Epidermal melanocyte (primary cell): ENCODE data around the gene GNAQ.
"Not testable (repeated sequence)": the region's sequence is repeated elsewhere in the genome, so short reads cannot be mapped to it uniquely, and the experiment has no call there.

Experiments used
- DNase-seq: peaks from one replicate; pipeline ENCODE4 v3.0.0; 2011; ENCODE audit warnings: low spot score; ENCODE audit not compliant: insufficient read length

The GNAQ gene

DNA sequence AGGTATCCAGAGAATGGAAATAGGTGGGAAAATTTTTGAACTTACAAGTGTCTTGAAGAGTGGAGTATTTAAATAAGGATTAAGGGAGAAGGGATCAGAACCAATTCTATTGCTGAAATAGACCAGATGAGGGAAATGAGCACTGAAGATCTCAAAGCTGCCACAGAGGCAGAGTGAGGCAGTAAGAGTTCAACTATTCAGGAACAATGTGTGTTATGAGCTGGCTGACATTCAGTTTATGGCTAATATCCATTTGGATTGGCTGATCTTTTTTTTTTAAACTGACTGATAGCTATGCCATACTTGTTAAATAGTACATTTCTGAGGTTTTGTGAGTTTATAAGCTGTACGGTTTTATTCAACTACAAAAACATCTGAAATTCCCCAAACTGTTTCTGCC, 288.2 kb downstream of the GNAQ start:
- no peak for DNase-seq

DNA sequence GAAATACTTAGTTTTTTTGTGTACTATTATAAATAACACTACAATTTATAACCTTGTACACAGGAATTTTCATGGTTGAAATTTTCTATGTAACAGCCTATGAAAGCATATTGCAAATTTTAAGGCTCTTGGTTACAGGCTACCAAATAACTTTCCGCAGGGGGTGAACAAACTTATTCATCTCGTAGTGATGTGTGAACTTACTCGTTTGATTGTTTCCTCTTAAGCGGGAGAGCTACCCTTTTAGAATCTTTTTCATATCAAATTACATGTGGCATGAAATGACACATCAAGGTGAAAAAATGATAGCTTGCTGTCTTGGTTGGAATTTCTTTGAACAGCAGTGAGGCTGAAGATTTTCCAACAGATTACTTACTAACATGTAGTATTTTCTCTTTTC, 292.7 kb downstream of the GNAQ start:
- DNase-seq, result no peak

DNA sequence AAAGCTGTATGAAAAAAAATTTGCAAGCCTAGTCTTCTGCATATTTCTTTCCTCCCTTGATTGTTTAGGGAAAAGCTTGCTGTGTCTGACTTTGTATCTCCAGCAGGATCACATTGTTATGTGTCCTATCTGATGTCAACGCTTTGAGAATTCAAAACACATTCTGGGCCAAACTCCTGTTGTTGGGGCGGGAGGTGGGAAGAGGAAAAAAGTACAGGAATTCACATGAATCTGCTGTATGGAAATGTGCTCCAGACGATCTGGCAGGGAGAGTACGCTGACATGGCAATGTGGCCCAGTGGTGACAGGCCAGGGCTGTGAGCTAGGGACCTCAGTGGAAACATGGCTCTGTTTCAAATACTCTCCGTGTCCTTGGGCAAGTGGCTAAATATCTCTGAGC, 296.1 kb downstream of the GNAQ start:
- DNase-seq, result no peak

DNA sequence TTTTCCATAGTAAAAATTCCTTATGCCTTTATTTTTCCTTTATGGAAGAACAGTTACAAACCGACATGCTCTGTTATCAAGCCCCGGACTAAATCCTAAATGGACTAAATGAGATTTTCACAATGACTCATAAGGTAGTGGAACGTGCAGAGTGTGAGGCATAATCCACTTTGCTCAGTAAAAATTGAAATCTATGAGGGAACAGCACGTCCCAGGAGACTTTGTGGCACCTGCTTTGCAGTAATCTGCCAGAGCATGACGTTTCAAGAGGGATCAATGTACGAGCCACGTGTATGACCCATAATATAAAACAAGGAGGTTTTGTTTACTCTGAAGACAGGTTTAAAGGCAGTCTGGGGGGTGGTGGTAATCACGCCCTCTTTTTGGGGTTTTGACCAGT, 299.7 kb downstream of the GNAQ start:
- DNase-seq, result no peak

DNA sequence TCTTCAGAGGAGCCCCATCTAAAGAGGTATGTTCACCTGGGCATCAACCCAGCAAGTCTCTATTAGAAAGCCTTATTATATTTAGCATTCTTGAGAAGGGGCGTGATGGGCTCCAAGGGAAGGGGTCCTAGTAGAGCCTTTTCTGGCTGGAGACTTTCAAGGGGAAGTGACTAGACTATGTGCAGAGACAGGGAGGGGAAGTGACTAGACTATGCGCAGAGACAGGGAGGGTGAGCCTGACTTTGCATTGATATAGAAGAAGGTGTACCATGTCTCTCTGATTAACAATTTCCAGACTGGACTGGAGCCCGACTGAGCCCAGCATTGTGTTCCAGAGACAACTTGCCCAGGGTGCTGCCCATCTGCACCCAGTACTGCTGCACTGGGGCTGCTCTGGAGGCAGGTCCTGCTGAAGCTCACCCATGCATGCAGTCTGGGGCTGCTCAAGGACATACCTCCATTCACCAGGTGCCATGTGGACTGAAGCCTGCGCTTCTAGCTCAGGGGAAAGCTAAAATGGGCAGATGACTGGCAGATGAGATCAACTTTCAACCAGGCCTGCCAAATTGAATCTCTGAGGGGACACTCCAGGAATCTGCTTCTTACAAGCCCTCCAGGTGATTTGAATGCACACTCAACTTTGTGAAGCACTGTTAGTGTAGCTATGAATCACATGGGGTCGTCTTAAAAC, 300.5 kb downstream of the GNAQ start:
- no peak for DNase-seq

DNA sequence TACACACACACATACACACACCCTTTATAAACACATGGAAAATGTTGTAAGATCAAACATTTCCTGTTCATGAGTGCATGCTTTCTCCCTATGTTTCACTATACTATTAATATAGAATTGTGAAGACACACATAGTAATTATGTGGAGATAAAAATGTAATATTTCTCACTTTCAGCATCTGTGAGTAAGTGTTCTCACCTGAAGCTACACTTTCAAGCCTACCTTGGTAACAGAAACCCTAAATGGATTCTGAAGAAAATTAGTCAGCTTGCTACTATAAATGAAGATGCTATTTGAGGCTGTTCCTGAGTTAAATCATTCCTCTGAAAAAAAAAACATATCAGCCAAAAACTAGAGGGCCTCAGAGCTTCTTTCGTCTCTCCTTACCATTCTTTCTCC, 302.4 kb downstream of the GNAQ start:
- DNase-seq, result no peak

DNA sequence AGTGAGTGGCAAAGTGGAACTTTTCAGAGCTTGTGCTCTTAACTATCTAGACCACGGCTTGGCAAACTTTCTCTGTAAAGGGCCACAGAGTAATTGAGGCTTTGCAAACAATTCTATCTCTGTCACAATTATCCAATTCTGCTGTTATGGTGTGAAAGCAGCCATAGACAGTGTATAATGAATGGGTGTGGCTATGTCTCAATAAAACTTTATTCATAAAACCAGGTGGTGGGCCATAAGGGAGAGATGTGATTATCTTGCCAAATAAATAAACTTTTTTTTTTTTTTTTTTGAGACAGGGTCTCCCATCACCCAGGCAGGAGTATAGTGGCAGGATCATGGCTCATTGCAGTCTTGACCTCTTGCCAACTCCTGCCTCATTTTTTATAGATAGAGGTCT, 304.8 kb downstream of the GNAQ start:
- DNase-seq, result no peak

DNA sequence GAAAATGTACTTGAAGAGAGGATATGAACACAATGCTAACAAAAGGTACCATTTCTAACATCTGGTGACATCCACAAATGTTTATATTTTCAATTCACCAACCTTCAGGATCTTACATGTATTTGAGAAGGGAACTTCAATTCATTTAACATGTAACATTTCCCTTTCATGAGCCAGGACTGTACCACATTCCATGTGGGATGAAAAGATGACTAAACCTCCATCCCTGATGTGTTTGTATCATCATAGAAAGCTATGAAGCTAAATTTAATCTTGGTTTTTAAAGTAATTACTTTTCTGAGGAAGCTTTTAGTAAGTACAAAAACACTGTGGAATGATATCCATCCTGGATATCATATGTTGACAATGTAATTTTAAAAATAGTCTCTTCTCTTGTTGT, 305.3 kb downstream of the GNAQ start:
- DNase-seq, result no peak

DNA sequence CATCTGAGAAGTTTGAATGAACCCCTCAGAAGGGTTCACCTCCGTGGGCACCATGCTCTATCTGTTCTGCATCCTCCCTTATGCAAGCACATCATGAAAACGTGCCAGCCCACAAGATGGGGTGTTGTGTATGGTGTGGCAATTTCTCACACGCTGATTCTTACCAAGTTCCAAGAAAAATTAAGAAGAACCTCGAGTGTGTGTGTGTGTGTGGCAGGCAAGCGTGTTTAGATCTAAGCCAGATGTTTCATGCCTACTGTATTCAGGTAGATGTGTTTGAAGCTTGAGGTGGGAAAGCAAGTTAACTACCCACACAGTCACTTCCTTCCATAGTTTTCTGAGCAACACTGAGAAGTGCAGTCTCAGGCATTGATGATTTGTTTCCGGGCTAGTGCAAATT, 305.8 kb downstream of the GNAQ start:
- DNase-seq, result no peak

DNA sequence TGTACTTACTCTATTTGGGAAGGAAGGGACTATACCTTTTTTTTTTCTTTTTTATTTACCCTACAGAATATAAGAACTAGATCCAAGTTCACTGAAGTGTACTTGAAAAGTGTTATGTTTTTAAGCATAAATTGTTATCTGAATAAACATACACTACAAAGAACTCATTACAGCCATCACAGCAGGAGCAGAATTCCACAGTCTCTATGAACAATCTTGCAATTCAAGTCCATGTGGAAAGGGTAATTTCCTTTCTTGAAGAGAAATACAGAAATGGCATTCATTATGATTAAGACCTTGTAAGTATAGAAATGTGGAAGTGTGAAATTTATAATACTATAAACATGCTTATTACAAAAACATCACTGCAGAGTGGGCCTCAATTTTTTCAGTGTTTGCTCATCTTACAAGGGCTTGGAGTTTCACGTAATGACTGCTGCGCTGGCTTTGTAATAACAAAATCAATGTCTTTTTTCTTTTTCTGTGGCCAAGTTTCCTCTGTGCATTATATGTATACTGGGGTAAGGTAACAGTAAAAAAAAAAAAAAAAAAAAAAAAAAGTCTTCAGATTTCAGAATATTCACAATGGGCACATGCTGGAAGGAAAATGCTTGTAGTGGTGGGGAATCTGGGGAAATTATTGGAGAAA, 306.4 kb downstream of the GNAQ start:
- DNase-seq, result no peak

DNA sequence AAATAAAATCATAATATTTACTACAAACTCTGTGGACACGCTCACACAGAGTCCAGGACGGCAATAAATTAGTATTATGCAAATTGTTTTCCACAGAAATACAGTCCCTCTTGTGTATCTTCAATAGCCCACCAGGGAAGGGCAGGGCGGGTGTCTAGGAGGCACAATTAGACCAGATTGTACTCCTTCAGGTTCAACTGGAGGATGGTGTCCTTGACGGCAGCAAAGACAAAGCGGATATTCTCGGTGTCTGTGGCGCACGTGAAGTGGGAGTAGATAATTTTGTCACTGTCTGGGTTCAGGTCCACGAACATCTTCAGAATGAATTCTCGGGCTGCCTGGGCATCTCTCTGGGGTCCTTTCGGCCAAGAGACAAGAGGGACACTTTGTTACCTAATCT, 310.5 kb downstream of the GNAQ start:
- not testable (repeated sequence) for DNase-seq

DNA sequence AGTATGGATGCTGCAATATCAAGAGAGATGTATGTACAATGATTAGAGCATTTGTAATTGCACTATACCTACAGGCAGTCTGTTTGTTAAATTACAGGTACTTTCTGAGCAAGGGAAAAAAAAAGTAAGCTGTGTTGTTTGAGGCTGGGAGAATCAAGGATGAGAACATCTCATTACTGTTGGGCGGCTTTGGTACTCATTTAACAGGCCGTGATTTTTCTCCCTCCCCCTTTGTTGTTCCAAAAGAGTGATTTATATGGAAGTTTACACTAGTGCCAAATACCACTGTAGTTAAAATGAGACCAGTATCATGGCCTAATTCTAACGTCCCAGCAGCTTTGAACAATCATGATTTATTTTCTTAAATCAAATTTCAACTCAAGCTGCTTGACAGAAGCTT, 312.3 kb downstream of the GNAQ start:
- DNase-seq, result no peak

DNA sequence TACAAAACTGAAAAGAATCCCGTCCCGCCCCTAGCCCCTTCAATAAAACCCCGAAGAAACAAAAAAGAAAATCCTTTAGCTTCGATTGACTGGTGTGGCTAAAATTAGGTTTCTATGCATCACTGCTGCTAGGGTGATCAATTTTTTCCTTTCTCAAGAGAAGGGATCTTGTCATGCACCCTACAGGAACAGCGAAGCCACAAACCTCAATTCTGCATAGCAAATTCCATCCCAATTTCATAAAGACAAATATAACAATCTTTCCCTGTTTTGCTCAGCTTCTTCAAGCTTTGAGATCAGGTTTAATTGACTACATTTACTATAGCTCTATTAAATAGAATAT, 313.3 kb downstream of the GNAQ start:
- DNase-seq, result not testable (repeated sequence)

DNA sequence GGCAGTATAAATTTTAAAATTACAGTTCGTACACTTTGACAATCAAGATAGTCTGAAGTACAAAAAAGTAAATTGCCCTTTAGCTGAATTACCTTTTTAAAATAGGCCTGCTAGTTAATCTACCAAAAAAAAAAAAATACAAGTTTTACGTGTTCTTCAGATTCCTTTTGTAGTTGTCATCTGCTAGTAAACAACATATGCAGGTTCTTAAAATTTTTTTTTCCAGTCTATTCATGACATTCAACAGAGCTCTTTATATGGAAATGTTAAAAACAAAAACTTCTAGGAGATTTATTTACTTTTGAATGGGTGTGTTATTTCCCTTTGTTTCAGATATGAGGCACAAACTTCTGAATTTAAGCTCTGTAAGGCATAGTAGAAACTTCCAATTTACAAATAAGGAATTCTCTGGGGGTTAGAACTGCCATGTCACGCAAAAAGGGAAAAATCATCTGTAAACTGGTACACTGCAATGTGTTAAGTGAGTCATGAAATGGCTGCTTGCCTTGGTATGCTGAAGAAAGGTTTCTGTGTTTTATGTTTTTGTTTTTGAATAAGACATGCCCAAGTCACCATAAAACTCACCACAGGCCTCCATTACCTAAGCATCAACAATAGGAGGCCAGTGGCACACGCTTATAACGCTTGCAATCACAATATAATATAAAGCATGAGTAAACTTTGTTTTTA, 313.9 kb downstream of the GNAQ start:
- not testable (repeated sequence) for DNase-seq

DNA sequence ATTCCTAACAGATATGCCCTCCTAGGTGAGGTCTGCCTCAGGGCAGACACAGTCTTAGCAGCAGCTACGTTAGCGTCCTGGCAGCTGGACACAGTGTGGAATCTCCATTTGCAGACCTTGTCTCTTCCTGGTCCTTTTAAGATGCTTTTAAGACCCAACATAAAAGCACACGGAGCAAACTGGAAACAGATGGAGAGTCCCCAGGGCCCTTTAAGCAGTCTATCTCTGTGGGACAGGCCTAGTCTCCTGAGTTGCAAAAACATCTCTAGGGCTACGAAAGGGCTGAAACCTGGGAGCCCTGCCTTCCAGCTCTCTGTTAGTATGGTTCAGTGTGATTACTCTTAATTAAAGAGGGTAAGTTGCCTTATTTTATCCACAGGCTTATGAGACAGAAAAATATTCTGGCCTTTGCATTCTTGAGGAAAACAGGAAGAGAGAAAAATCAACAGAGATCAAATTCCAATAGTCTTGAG, 317.5 kb downstream of the GNAQ start:
- no peak for DNase-seq

DNA sequence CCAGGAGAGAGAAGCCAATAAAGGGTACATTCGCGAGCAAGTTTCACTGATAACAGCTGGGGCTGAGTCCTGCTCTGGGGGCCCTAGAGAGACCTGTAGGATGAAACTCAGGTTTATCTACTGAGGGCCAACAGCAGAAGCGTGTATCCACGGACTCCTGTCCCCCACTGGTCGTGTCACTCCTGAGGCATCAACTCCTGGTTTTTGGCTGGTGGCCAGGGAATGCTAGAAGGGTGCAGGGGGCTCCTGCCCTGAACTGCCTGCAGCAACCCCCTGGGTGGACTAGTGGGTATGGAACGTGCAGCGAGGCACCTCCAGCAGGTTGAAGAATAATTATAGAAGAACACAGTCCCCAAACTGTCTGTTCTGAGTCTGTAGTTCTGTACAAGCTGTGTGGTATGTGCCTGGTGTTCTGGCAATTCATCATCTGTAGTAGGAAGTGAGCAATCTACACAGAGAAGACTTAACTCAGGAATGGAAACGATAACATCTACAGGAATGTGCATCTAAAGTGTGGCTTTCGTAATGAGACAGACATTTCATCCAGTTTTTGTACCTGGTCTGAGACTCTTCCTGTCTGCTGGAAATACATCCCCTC, 319.0 kb downstream of the GNAQ start:
- no peak for DNase-seq

DNA sequence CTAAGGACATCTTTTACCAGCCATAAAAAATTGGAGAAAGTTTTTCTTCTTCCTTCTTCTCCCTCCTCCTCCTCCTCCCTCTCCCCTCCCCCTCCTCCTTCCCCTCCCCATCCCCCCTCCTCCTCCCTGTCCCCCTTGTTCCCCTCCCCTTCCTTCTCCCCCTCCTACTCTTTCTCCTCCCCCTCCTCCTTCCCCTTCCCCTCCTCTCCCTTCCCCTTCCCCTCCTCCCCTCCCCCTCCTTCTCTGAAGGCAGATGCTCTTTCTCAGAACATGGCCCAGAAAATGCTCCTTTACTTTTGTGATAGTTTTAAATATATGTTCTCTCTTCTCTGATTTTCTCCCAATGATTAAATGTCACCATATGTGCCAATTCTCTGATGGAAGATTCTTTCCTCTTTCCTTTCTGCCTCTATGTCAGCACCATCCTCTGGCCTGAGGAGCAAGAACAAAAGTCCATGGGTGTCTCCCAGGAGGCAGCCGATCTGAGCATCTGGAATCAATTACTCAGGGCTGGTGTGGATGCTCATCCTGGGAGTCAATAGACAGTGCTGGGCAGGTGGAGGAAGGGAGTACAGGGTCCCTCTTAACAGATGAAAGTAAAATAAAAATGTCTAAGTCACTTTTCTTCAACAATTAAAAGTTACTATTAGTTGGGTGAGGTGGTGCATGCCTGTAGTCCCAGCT, 320.5 kb downstream of the GNAQ start:
- DNase-seq, result no peak

DNA sequence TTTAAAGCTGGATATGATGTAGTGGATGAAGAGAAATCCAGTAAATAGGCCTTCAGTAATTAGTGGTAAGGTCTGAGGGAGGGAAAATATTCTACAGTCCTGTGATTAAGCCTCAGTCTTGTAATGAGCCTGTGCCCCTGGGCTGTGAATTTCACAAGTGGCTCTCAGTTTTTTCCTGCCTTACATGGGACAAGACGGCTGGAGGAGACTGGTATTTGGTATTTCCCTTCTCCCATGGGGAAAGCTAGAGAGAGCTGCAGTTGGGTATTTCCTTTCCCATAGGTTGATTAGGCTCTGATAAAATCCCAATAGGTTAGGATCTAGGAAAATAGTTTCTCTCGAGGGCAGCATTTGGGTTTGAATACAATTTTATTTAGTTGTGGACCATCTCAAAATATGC, 321.3 kb downstream of the GNAQ start:
- no peak for DNase-seq

DNA sequence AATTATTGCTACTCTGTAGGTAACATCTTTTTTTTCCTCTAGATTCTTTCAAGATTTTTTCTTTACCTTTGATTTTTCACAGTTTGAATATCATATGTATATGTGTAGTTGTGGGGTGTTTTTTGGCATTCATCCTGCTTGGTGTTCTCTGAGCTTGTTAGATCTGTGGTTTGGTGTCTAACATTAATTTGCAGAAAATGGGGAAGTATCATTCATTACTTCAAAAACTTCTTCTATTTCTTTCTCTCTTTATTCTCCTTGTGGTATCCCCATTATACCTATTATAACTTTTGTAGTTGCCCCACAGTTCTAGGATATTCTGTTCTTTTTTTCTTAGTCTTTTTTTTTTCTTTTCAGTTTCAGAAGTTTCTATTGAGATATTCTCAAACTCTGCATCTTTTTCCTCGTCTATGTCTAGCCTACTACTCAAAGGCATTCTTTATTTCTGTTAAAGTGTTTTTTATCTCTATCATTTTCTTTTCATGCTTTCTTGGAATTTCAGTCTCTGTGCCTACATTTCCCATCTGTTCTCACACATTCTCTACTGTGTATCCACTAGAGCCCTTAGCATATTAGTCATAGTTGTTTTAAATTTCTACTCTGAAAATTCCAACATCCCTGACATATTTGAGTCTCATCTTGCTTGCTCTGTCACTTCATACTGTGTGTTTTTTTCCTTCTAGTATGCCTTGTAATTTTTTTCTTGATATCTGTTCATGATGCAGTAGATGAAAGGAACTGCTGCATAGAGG, 323.4 kb downstream of the GNAQ start:
- DNase-seq, result no peak

DNA sequence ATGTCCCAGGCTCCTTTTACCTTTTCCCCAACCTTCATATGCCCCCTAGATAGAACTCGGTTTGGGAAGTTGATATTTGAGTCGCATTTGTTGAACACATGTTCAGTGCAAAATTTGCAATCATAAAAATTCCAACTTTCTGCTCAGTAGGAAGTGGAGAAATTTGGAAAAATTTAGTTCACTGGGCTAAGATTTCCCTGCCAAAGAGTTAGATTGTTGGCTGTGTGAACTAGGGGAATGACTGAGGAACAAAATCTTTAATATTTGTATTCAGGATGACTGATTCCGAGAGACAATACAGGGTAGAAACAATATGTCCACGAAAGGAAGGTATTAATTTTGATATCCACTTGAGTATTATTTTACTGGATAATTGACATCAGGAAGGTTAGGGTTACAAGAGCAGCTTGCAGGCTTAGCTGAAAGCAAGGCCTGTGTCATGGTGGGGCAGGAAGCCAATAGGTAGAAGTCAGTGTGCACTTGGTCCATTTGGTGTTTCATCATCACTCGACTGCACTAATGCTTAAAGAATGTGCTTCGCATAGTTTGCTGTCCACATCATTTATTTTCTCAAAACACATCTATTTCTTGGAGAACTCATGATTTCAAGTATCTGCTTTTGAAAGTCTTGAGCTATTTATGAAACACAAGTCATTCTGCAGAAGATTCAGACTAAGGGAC, 324.1 kb downstream of the GNAQ start:
- peak; percentile 85 for DNase-seq

DNA sequence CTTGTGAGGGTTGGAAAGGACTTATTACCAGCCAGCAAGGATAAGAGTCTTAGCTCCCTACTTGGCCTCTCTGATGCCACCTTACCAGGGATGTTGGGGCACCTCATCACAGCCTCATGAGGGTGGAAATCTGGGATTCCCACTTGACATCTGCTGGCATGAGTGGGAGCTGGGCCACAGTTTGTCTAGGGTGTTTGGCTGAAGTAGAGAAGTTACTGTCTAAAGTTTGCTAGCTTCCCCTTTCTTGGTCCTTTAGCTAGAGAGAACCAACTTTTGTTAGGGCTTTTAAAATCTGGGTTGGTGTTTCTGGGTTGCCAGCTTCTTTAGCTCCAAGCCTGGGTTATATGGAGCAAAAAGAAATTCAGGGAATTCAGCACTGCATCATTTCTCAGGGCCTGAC, 326.0 kb downstream of the GNAQ start:
- DNase-seq, result no peak
